Measurements from ENCODE around the gene SPATA24. TPM values are rescaled to one million over a fixed set of nuclear protein-coding genes. Genes with fewer than 3 reads are reported as not detected.

The SPATA24 gene
- total and polyA plus RNA-seq, 2 experiments from 2014 or later: 16.0 to 20.6 TPM

- ATAC-seq: peak; percentile 1
- no peak for TF ChIP-seq EZH2 (IDR thresholded peaks at IDR 0.05; ENCODE audit: low read depth, unreplicated experiment)
- no peak for TF ChIP-seq STAT1 (IDR thresholded peaks at IDR 0.05; ENCODE audit: unreplicated experiment)
- TF ChIP-seq JUNB (IDR thresholded peaks at IDR 0.05; ENCODE audit: unreplicated experiment): no peak
- no peak for TF ChIP-seq REST (IDR thresholded peaks at IDR 0.05; ENCODE audit: unreplicated experiment)
- no peak for TF ChIP-seq ZNF462 (CRISPR knock-in tag; IDR thresholded peaks at IDR 0.05)
- TF ChIP-seq CREB1 (CRISPR knock-in tag; IDR thresholded peaks at IDR 0.05; ENCODE audit: low read depth): no peak
- TF ChIP-seq POLR2AphosphoS5 (IDR thresholded peaks at IDR 0.05; ENCODE audit: low read depth): no peak
- TF ChIP-seq NANOG (IDR thresholded peaks at IDR 0.05; ENCODE audit: borderline replicate concordance): no peak
- TF ChIP-seq CTCF (conservative IDR thresholded peaks at IDR 0.05; ENCODE audit: low read depth in 2 of 2): no peak
- no peak for TF ChIP-seq ETS1 (IDR thresholded peaks at IDR 0.05)
- no peak for TF ChIP-seq ZNF331 (CRISPR knock-in tag; IDR thresholded peaks at IDR 0.05; ENCODE audit: low read depth)
- TF ChIP-seq ZNF114 (CRISPR knock-in tag; IDR thresholded peaks at IDR 0.05): no peak
- TF ChIP-seq EZH2phosphoT487 (IDR thresholded peaks at IDR 0.05; ENCODE audit: unreplicated experiment): no peak
- Histone ChIP-seq H3K36me3 (ENCODE audit: insufficient read depth) (no peaks in the 10 kb centered on the region), H4K20me1 (replicated peaks; ENCODE audit: insufficient read depth) (no peaks in the 10 kb centered on the region), H3K27me3 (ENCODE audit: insufficient read depth) (peaks cover 44% of the 10 kb centered on the region), H3K9me2 (ENCODE audit: insufficient read depth) (no peaks in the 10 kb centered on the region), H3K27ac (ENCODE audit: low read depth) (no peak overlapping the region), H3K4me1 (ENCODE audit: insufficient read depth) (peaks cover 9% of the 10 kb centered on the region), H3K79me2 (replicated peaks; ENCODE audit: insufficient read depth) (no peaks in the 10 kb centered on the region), H3K4me3 (peak overlapping the region; percentile 81), H3K4me2 (peak overlapping the region; percentile 96), H3F3A (replicated peaks; ENCODE audit: low read depth) (peaks cover 25% of the 10 kb centered on the region), H2AFZ (peak overlapping the region; percentile 98)
- DNase-seq (ENCODE audit: low spot score): peak; percentile 60
- peaks cover 4% of the 10 kb centered on the region; the same call in 2 of the 3 replicates for H3K36me3 Mint-ChIP-seq (ENCODE audit: low read depth)
- peak overlapping the region; percentile 86 for H3K4me3 Mint-ChIP-seq
- H3K9me3 Mint-ChIP-seq: no peaks in the 10 kb centered on the region
- H3K27ac Mint-ChIP-seq: no peak overlapping the region
- H3K4me1 Mint-ChIP-seq: peaks cover 32% of the 10 kb centered on the region
- H3K27me3 Mint-ChIP-seq (ENCODE audit: insufficient read depth, low read depth, poor library complexity): peaks cover 49% of the 10 kb centered on the region
Observed at GRCh38 chr5:139393497-139394122, 10.3 kb downstream of the SPATA24 start.

Measured in GM23338 (cell line).